GM21528 (cell line): ENCODE data around the gene RALGAPA1.
"Not testable (repeated sequence)": the region's sequence is repeated elsewhere in the genome, so short reads cannot be mapped to it uniquely, and the experiment has no call there.

Experiments
- ATAC-seq: cut with Tn5 transposase; IDR thresholded peaks from one replicate; pipeline ENCODE4 v1.9.1; 2021; ENCODE audit warnings: mild to moderate bottlenecking, moderate library complexity; ENCODE audit not compliant: unreplicated experiment, low FRiP score

The RALGAPA1 gene

GRCh38 chr14:35766700-35767082 is 42.4 kb downstream of the RALGAPA1 start:
- ATAC-seq: no peak

- ATAC-seq: no peak
Observed at GRCh38 chr14:35766036-35766699, 42.9 kb downstream of the RALGAPA1 start.

- no peak for ATAC-seq
Observed at GRCh38 chr14:35761922-35762321, 47.2 kb downstream of the RALGAPA1 start.

GRCh38 chr14:35760143-35760542 is 49.0 kb downstream of the RALGAPA1 start:
- no peak for ATAC-seq

- no peak for ATAC-seq
Observed at GRCh38 chr14:35758523-35759129, 50.5 kb downstream of the RALGAPA1 start.

- no peak for ATAC-seq
Observed at GRCh38 chr14:35754671-35755070, 54.4 kb downstream of the RALGAPA1 start.

GRCh38 chr14:35752380-35752779 is 56.7 kb downstream of the RALGAPA1 start:
- no peak for ATAC-seq

- no peak for ATAC-seq
Observed at GRCh38 chr14:35750202-35750904, 58.7 kb downstream of the RALGAPA1 start.

GRCh38 chr14:35747379-35747778 is 61.7 kb downstream of the RALGAPA1 start:
- no peak for ATAC-seq

- ATAC-seq: no peak
Observed at GRCh38 chr14:35742442-35742841, 66.7 kb downstream of the RALGAPA1 start.

GRCh38 chr14:35742032-35742371 is 67.1 kb downstream of the RALGAPA1 start:
- ATAC-seq: no peak

GRCh38 chr14:35741345-35742031 is 67.6 kb downstream of the RALGAPA1 start:
- no peak for ATAC-seq

GRCh38 chr14:35740215-35740614 is 68.9 kb downstream of the RALGAPA1 start:
- no peak for ATAC-seq

- not testable (repeated sequence) for ATAC-seq
Observed at GRCh38 chr14:35735163-35735562, 73.9 kb downstream of the RALGAPA1 start.

GRCh38 chr14:35733510-35733909 is 75.6 kb downstream of the RALGAPA1 start:
- ATAC-seq: not testable (repeated sequence)

- ATAC-seq: no peak
Observed at GRCh38 chr14:35730871-35731270, 78.2 kb downstream of the RALGAPA1 start.

- no peak for ATAC-seq
Observed at GRCh38 chr14:35727764-35728163, 81.3 kb downstream of the RALGAPA1 start.

- ATAC-seq: no peak
Observed at GRCh38 chr14:35725930-35726329, 83.2 kb downstream of the RALGAPA1 start.

GRCh38 chr14:35715079-35715478 is 94.0 kb downstream of the RALGAPA1 start:
- no peak for ATAC-seq

- ATAC-seq: no peak
Observed at GRCh38 chr14:35712466-35712865, 96.6 kb downstream of the RALGAPA1 start.

GRCh38 chr14:35708062-35708461 is 101.0 kb downstream of the RALGAPA1 start:
- no peak for ATAC-seq
